Activated T-helper 1 cell treated with anti-CD3 and anti-CD28 coated beads, Interleukin-12 subunit alpha, Interleukin-12 subunit beta, Interleukin-2, Interleukin-4 antibody, amounts not matched to agents 30 ng/mL and 10 ng/mL and 1 ng/mL, durations not matched to agents 14 hours and 24 hours and 36 hours (primary cell): ENCODE data around the gene TBC1D32. TPM values are rescaled to one million over a fixed set of nuclear protein-coding genes. Genes with fewer than 3 reads are reported as not detected.
"Not testable (repeated sequence)": the region's sequence is repeated elsewhere in the genome, so short reads cannot be mapped to it uniquely, and the experiment has no call there.

Source experiments
- DNase-seq: peaks from one replicate; pipeline ENCODE4 v3.0.0; 2021; ENCODE audit warnings: low spot score
- H3K27ac Mint-ChIP-seq: one replicate; pipeline ENCODE4 v1.8.0; 2021; ENCODE audit warnings: mild to moderate bottlenecking, mixed read lengths
- H3K27me3 Mint-ChIP-seq: one replicate; pipeline ENCODE4 v1.8.0; 2022; ENCODE audit warnings: mild to moderate bottlenecking, moderate library complexity, mixed read lengths; ENCODE audit not compliant: insufficient read depth
- H3K36me3 Mint-ChIP-seq: one replicate; pipeline ENCODE4 v1.8.0; 2021; ENCODE audit warnings: low read depth, mixed read lengths
- H3K4me1 Mint-ChIP-seq: one replicate; pipeline ENCODE4 v1.8.0; 2021; ENCODE audit warnings: low read depth, mixed read lengths
- H3K4me3 Mint-ChIP-seq: one replicate; pipeline ENCODE4 v1.8.0; 2021; ENCODE audit warnings: mild to moderate bottlenecking, moderate library complexity, mixed read lengths
- H3K9me3 Mint-ChIP-seq: one replicate; pipeline ENCODE4 v1.8.0; 2021; ENCODE audit warnings: mixed read lengths
- intact Hi-C: fragments of 100-400 bp; cut with micrococcal nuclease; formaldehyde crosslinking; loops from one replicate; pipeline ENCODE4 v1.15.1; 2024
- total RNA-seq: library from RNA; stranded (reverse); gene quantifications from 2 replicates; pipeline ENCODE4 v1.2.3, GENCODE V29; 2022

TBC1D32 gene
- total RNA-seq, 1 donor from 2014 or later: 7.9 TPM

DNA sequence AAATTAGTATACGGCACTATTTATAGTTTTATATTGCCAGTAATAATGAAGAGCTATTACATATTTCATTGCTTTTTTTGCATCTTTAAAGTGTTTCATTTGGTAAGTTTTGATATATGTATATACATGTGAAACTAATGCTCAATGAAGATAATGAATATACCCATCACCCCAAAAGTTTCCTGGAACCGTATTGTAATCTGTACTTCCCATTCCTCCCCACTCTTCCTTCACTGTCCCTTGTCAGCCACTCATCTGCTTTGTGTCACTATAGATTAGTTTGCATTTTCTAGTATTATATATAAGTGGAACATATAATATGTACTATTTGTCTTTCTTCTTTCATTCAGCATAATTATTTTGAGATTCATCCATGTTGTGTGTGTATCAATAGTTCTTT lies 10.3 kb upstream of the TBC1D32 start:
- no peak overlapping the region for H3K27ac Mint-ChIP-seq
- H3K4me3 Mint-ChIP-seq: no peak overlapping the region
- DNase-seq: no peak
- H3K9me3 Mint-ChIP-seq: no peaks in the 10 kb centered on the region
- peaks cover 4% of the 10 kb centered on the region for H3K27me3 Mint-ChIP-seq
- intact Hi-C loops: no loop called here
- no peaks in the 10 kb centered on the region for H3K36me3 Mint-ChIP-seq
- H3K4me1 Mint-ChIP-seq: no peaks in the 10 kb centered on the region

DNA sequence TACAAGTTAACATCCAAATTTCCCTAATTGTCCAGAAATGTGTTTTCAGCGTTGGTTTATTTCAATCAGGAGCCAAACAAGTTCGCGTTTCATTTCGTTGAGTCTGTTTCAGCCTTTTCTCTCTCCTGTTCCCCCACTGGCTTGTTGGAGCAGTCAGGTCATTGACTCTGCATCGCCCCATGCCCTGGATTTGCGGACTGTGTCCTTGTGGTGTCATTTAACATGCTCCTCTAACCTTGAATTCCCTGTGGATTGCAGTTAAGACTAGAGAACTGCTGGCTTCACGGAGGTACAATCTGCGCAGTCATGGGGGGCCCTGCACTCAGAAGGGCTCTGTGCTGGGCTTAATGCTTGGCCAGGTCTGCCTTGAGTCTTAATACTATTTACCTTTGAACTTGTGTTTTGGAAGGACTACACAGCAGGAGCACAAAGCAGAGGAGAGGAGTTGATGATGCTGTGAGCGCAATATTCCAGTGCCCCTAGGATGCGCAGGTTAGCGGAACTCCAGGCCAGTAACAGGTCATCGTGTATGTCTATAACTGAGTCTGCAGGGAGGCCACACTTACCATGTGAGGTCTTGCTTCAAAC lies 5.5 kb upstream of the TBC1D32 start:
- Mint-ChIP-seq H3K9me3 (no peaks in the 10 kb centered on the region), H3K36me3 (no peaks in the 10 kb centered on the region), H3K27me3 (peaks cover 8% of the 10 kb centered on the region), H3K27ac (no peak overlapping the region), H3K4me3 (no peak overlapping the region), H3K4me1 (peaks cover 8% of the 10 kb centered on the region)
- DNase-seq: no peak
- intact Hi-C loops: loop anchor here (10.0 kb wide), 1 partner anchor 1135 kb away; the partner anchor contains the start of gene SERINC1

- Mint-ChIP-seq H3K27ac (no peak overlapping the region), H3K4me3 (no peak overlapping the region), H3K9me3 (no peaks in the 10 kb centered on the region), H3K4me1 (peaks cover 11% of the 10 kb centered on the region), H3K27me3 (peaks cover 8% of the 10 kb centered on the region), H3K36me3 (no peaks in the 10 kb centered on the region)
- no peak for DNase-seq
- intact Hi-C loops: loop anchor here (10.0 kb wide), 1 partner anchor 1136 kb away; the partner anchor contains the start of gene SERINC1
These were observed 4.7 kb upstream of the TBC1D32 start for GRCh38 chr6:121338956-121339355.

DNA sequence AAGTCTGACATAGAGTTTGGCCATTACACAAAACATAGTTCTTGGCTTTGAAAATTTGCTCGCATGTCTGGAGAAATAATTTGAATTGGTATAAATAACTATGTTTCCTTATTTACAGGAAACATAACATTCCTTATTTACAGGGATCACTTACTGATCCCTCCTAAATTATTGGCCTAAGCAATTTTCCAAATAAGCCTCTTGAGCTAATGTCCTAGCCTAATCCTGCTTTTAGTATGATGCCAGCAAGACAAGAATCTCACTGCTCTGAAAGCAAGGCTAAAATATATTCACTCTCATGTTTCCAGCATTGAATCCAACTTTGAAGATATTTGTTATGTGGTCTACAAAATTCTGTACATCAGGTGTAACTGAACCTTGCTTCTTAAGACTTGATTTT lies 4.1 kb upstream of the TBC1D32 start:
- Mint-ChIP-seq H3K9me3 (no peaks in the 10 kb centered on the region), H3K4me1 (peaks cover 13% of the 10 kb centered on the region), H3K27ac (no peak overlapping the region), H3K27me3 (peaks cover 7% of the 10 kb centered on the region), H3K4me3 (no peak overlapping the region), H3K36me3 (no peaks in the 10 kb centered on the region)
- no peak for DNase-seq
- intact Hi-C loops: loop anchor here (10.0 kb wide), 1 partner anchor 1136 kb away; the partner anchor contains the start of gene SERINC1

DNA sequence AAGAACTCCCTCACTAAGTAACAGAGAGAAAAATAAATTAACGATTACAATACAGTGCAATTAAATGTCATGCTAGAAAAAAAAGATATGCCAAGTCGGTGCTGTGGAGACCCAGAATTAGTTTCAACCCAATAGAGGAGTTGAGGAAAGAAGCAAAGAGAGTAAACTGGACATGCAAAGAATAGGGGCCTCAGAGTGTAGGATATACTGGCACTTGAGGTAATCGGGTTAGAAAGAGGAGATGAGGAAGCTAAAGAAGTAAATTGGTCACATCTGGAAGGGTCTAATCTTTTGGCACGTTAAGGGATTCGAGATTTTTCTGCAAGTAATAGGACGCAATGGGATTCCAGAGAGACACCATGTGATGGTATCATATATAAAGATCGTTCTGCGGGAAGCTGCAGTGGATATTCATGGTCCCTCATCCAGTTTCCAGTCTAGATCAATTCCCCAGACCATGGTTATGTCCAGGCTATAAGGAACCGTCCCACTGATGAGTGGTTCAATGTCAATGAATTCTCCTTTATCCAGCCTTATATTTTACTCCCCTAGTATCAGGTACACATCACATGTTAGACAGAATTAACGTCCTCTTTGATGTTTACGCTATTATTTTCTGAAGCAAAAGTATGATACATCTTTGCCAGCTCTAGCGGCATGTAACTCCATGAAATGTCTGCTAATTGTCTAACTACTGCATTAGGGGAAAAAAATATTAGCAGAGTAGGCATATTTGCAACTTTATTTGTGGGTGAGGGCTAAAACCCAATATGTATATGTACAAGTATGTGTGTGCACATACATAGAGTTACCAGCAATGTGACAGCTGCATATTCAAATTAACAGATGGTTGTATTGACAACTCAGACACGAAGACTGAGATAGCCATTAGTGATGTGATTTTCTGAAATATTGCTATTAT lies 1.1 kb upstream of the TBC1D32 start:
- Mint-ChIP-seq H3K9me3 (no peaks in the 10 kb centered on the region), H3K27ac (peak overlapping the region; percentile 99), H3K4me3 (peak overlapping the region; percentile 95), H3K36me3 (no peaks in the 10 kb centered on the region), H3K27me3 (peaks cover 3% of the 10 kb centered on the region), H3K4me1 (peaks cover 28% of the 10 kb centered on the region)
- DNase-seq: no peak
- intact Hi-C loops: loop anchor here (1.0 to 10.0 kb wide), 3 partner anchors 1064 to 1985 kb away; partner anchors contain the start of genes HSF2 and SERINC1

GRCh38 chr6:121333694-121334093 lies 586 bp downstream of the TBC1D32 start:
- intact Hi-C loops: loop anchor here (1.0 to 10.0 kb wide), 5 partner anchors 12 to 1983 kb away; partner anchors contain the start of gene SERINC1
- not testable (repeated sequence) for H3K9me3 Mint-ChIP-seq, DNase-seq, H3K36me3 Mint-ChIP-seq, H3K27me3 Mint-ChIP-seq
- Mint-ChIP-seq H3K4me1 (peaks cover 31% of the 10 kb centered on the region), H3K4me3 (peak overlapping the region; percentile 95), H3K27ac (peak overlapping the region; percentile 52)

DNA sequence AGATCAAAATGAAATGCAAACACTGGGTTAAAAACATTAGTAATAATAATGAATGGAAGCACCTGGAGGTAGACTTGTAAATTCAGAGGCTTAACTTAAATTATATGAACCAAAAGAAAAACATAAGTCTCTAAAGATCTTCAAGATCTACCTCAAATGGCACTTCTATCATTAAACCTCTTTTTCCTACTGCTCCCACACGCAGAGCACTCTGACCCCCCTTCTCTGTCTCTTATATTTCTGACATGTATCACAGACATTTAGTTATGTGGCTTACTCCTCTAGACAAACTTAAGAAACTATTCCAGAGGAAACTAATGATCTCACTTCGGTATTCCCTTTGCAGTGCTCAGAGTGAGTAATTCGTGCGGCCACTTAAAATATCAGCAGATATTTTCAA lies 1.1 kb downstream of the TBC1D32 start:
- H3K27ac Mint-ChIP-seq: peak overlapping the region; percentile 5
- peaks cover 31% of the 10 kb centered on the region for H3K4me1 Mint-ChIP-seq
- intact Hi-C loops: loop anchor here (10.0 kb wide), 1 partner anchor 1142 kb away; the partner anchor contains the start of gene SERINC1
- H3K27me3 Mint-ChIP-seq: peaks cover 3% of the 10 kb centered on the region
- no peaks in the 10 kb centered on the region for H3K9me3 Mint-ChIP-seq
- H3K4me3 Mint-ChIP-seq: peak overlapping the region; percentile 95
- no peaks in the 10 kb centered on the region for H3K36me3 Mint-ChIP-seq
- DNase-seq: no peak

DNA sequence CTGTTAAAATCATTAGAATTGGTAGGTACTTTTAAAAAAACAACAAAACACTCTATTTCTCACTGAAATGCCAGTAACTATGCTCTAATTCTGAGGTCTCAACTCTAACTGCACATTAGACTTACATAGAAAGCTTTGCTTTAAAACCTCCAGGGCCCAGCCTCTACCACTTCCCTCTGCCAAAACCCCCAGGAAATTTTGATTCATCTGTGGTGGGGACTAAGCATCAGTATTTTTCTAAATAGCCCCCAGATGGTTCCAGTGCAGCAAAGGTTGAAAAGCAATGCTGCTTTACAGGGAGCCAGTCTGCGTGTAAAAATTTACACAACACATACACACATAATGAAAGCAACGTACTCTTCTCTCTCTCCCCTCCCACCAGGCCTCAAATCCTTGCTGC lies 3.8 kb downstream of the TBC1D32 start:
- intact Hi-C loops: loop anchor here (10.0 kb wide), 1 partner anchor 1144 kb away; the partner anchor contains the start of gene SERINC1
- no peaks in the 10 kb centered on the region for H3K36me3 Mint-ChIP-seq
- H3K9me3 Mint-ChIP-seq: no peaks in the 10 kb centered on the region
- peaks cover 30% of the 10 kb centered on the region for H3K4me1 Mint-ChIP-seq
- no peaks in the 10 kb centered on the region for H3K27me3 Mint-ChIP-seq
- DNase-seq: no peak
- H3K27ac Mint-ChIP-seq: no peak overlapping the region
- no peak overlapping the region for H3K4me3 Mint-ChIP-seq

DNA sequence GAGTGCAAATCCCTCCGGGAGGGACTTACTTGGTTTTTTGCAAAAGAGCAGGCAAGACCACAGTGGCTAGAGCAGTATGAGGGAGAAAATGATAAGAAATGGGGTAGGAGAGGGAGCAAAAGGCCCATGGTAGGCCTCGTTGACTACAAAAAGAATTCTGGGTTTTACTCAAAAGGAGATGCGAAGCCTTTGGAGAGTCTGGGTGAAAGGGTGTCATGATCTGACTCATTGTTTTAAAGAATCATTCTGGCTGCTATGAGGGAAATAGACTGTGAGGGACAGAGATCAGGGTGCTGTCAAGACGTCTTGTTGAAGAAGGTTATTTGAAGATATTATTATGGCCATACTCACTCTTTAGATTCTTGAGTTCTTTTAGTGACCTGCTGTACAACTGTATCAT lies 13.0 kb downstream of the TBC1D32 start:
- Mint-ChIP-seq H3K4me3 (no peak overlapping the region), H3K27ac (no peak overlapping the region), H3K4me1 (no peaks in the 10 kb centered on the region), H3K27me3 (no peaks in the 10 kb centered on the region), H3K9me3 (no peaks in the 10 kb centered on the region), H3K36me3 (peaks cover 10% of the 10 kb centered on the region)
- intact Hi-C loops: loop anchor here (1.0 kb wide), 1 partner anchor 13 kb away; the partner anchor contains the start of gene TBC1D32
- DNase-seq: no peak

DNA sequence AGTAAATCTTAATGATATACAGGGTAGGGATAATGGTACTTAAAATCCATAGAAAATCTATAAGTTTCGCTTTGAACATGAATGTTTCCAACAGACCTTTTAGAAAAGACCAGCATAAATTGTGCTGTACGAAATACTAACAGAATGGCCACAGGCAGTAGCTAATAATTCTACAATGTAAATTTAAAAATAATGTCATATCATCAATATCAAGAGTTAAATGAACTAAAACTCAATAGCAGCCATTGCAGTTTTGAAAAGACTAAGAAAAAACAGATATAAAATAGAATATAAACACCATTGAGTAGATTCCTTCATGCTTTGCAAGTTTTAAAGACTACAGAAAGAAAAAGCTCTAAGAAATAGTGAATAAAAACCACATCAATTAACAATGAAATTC lies 14.7 kb downstream of the TBC1D32 start:
- H3K27me3 Mint-ChIP-seq: no peaks in the 10 kb centered on the region
- no peak overlapping the region for H3K27ac Mint-ChIP-seq
- DNase-seq: no peak
- H3K4me3 Mint-ChIP-seq: no peak overlapping the region
- no peaks in the 10 kb centered on the region for H3K4me1 Mint-ChIP-seq
- intact Hi-C loops: no loop called here
- H3K36me3 Mint-ChIP-seq: peaks cover 10% of the 10 kb centered on the region
- no peaks in the 10 kb centered on the region for H3K9me3 Mint-ChIP-seq

DNA sequence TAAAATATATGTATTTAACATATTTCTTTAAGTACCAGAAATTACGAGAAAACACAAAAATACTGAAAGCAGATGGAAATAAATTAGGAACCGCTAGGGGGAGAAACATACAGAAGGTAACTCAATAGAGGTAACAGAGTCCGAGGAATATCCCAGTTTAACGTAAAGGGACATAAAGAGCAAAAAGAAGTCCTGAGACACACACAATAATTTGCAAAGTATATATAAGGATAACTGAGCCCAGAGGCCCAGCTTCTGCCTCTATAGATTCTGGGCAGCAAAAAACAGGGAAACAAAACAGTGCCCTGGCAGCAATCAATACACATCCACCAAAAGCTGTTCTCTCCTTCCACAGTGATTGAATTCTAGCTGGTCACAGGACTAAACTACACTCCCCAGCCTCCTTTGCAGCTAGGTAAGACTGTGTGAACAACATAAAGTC lies 15.1 kb downstream of the TBC1D32 start:
- no peak for DNase-seq
- Mint-ChIP-seq H3K4me1 (no peaks in the 10 kb centered on the region), H3K9me3 (no peaks in the 10 kb centered on the region), H3K4me3 (no peak overlapping the region), H3K27me3 (no peaks in the 10 kb centered on the region), H3K36me3 (peaks cover 10% of the 10 kb centered on the region), H3K27ac (no peak overlapping the region)
- intact Hi-C loops: no loop called here

GRCh38 chr6:121314381-121315112 lies 19.7 kb downstream of the TBC1D32 start:
- intact Hi-C loops: no loop called here
- no peaks in the 10 kb centered on the region for H3K27me3 Mint-ChIP-seq
- H3K4me3 Mint-ChIP-seq: no peak overlapping the region
- no peak for DNase-seq
- H3K36me3 Mint-ChIP-seq: peaks cover 13% of the 10 kb centered on the region
- peaks cover 4% of the 10 kb centered on the region for H3K9me3 Mint-ChIP-seq
- H3K4me1 Mint-ChIP-seq: no peaks in the 10 kb centered on the region
- H3K27ac Mint-ChIP-seq: no peak overlapping the region
